Stimulated activated CD8-positive, alpha-beta memory T cell treated with anti-CD3 and anti-CD28 coated beads, Interleukin-7, amount 100 ng/mL, for 1 hour (primary cell): ENCODE results near the gene SBK1.
"Not testable (repeated sequence)": the region's sequence is repeated elsewhere in the genome, so short reads cannot be mapped to it uniquely, and the experiment has no call there.

ENCODE experiments used
- DNase-seq, 2 donors: peaks; one replicate each; pipeline ENCODE4 v3.0.0-alpha.2; 2020; ENCODE audit warnings: low read depth in 2 of 2

The SBK1 gene

GRCh38 chr16:28335678-28336077 is 43.4 kb downstream of the SBK1 start:
- DNase-seq: not testable (repeated sequence)

GRCh38 chr16:28336940-28337710 is 44.8 kb downstream of the SBK1 start:
- DNase-seq: not testable (repeated sequence)

GRCh38 chr16:28338230-28338629 is 45.9 kb downstream of the SBK1 start:
- not testable (repeated sequence) for DNase-seq

DNA sequence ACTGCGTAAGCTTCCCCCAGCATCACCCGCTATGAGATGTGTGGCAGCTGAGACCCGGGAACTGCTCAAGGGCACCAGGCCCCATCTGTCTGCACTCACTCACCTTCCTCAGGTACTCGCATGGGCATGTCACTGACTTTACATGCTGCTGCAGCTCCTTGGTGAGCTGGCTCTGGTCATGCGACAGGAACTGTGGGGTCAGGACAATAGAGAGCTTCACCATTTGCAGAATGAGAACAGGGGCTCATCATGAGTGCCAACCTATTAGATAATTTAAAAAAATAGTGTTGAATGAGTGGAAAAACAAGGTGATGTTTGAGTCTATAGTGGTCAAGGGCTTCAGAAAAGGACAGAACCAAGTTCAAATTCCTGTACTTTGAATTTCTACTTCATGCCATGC is 70.3 kb downstream of the SBK1 start:
- not testable (repeated sequence) for DNase-seq

DNA sequence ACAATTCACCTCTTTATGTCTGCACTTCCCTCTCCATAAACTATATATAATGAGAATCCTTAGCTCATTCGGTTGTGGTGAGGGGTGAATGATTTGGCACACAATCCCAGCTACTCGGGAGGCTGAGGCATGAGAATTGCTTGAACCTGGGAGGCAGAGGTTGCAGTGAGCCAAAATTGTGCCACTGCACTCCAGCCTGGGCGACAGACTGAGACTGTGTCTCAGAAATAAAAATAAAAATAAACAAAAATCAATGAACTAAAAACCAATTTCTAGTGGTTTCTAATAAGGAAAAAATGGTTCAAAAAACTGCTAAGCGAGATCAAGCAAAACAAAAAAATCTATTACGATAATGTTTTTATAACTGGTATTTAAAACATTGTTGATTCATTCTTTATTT is 71.1 kb downstream of the SBK1 start, which contains the start of gene NPIPB6:
NPIPB6 (minus strand) TSS at position 101 of the 400 bp plus-strand sequence. CDS start 686 bp downstream, outside the sequence.
- not testable (repeated sequence) for DNase-seq

DNA sequence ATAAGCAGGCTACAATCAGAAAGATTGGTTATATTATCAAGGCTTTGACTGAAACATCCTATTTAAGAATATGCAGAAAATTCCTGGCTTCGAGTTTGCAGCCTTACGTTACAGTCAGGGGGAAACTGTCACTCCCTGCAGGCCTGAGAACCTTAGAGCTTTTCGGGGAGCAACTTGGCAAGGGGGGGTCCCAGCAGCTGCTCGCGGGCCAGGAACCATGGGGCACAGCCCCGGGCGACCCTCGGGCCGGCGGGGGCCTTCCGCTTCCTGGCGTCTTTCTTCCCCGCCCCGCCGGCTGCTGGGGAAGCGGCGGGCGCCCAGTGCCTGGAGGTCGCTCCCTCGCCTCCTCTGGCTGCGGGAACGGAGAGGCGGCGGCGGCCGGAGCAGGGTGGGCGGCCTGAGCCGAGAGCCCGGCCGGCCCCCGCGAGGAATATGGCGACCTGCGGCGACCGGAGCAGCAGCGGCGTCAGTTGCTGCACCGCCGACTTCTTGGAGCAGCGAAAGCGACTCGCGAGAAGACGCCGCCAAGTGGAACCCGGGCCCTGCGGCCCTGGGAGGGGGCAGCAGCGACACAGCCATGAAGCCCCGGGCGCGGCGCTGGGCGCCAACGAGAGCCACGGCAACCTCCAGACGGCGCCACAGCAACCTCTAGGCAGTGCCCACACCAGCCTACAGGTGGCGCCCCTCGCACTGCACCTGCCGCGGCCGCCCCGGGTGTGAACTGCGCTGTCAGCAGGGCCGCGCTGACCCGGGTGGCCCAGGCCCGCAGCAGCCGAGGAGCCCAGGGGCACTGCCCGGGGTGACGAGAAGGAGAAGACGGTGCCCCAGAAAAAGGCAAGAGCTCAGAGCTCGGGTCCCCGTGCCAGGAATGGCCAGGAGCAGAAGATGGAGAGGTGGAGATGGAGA is 72.2 kb downstream of the SBK1 start:
- DNase-seq: not testable (repeated sequence)

DNA sequence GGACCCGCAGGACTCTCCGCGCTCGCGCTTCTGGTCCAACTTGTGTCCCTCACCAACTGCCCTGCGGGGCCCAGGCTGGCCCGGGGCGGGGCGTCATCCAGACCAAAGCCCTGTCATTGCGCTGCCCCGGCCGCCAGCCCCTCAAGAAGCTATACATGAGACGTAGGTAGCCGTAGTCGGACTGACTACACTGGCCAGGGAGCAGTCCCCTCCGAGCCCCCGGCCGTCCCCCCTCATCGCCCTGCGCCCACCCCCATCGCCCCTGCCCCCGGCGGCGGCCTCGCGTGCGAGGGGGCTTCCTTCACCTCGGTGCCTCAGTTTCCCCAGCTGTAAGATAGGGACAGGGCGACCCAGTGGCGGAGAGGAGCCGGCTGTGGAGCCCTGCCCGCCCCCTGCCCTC is 75.6 kb downstream of the SBK1 start:
- not testable (repeated sequence) for DNase-seq
